ENCODE data around the gene WDR44. TPM values are rescaled to one million over a fixed set of nuclear protein-coding genes. Genes with fewer than 3 reads are reported as not detected.

WDR44 gene
- total RNA-seq, 1 experiment from 2014 or later: 12.4 TPM

DNA sequence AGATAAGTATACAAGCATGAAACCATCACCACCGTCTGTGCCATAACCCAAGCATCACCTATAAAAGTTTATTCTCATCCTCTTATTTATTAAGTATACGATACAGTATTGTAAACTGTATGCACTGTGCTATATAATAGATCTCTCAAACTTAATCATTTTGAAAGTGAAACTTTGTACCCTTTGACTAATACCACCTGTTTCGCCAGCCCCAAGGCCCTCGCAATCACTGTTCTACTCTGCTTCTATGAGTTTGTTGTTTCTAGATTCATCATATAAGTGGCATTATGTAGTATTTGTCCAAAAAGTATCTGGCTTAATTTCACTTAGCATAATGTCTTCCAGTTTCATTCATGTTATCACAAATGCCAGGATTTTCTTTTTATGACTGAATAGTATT lies 77.7 kb downstream of the WDR44 start:
- Histone ChIP-seq H3K9me3 (ENCODE audit: low read depth, low read length, poor library complexity, severe bottlenecking) (no peaks in the 10 kb centered on the region), H3K4me3 (ENCODE audit: low read depth, low read length, poor library complexity, severe bottlenecking) (no peak overlapping the region), H3K27me3 (replicated peaks; ENCODE audit: insufficient read depth, low read depth, low read length, poor library complexity) (no peaks in the 10 kb centered on the region), H3K4me1 (ENCODE audit: insufficient read depth, low read length, poor library complexity, severe bottlenecking) (no peaks in the 10 kb centered on the region), H3K27ac (ENCODE audit: low read depth, low read length, poor library complexity, severe bottlenecking) (no peak overlapping the region), H3K36me3 (ENCODE audit: insufficient read depth, low read length, poor library complexity, severe bottlenecking) (no peaks in the 10 kb centered on the region)
- no TSS peak for BruUV-seq (replicated peaks)
- intact Hi-C loops (cut with micrococcal nuclease; ENCODE audit: unreplicated experiment): no loop called here
- DNase-seq (ENCODE audit: low spot score): no peak
- TF ChIP-seq, protein P1, sequence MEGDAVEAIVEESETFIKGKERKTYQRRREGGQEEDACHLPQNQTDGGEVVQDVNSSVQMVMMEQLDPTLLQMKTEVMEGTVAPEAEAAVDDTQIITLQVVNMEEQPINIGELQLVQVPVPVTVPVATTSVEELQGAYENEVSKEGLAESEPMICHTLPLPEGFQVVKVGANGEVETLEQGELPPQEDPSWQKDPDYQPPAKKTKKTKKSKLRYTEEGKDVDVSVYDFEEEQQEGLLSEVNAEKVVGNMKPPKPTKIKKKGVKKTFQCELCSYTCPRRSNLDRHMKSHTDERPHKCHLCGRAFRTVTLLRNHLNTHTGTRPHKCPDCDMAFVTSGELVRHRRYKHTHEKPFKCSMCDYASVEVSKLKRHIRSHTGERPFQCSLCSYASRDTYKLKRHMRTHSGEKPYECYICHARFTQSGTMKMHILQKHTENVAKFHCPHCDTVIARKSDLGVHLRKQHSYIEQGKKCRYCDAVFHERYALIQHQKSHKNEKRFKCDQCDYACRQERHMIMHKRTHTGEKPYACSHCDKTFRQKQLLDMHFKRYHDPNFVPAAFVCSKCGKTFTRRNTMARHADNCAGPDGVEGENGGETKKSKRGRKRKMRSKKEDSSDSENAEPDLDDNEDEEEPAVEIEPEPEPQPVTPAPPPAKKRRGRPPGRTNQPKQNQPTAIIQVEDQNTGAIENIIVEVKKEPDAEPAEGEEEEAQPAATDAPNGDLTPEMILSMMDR (conservative IDR thresholded peaks at IDR 0.05; ENCODE audit: low read depth, low read length): no peak
- no peak for TF ChIP-seq EZH2 (IDR thresholded peaks at IDR 0.05; ENCODE audit: borderline replicate concordance, low read depth, low read length, poor library complexity, severe bottlenecking)
- CTCF ChIA-PET: no interaction called here
- POLR2A ChIA-PET (ENCODE audit: low non-redundant PET): no interaction called here

DNA sequence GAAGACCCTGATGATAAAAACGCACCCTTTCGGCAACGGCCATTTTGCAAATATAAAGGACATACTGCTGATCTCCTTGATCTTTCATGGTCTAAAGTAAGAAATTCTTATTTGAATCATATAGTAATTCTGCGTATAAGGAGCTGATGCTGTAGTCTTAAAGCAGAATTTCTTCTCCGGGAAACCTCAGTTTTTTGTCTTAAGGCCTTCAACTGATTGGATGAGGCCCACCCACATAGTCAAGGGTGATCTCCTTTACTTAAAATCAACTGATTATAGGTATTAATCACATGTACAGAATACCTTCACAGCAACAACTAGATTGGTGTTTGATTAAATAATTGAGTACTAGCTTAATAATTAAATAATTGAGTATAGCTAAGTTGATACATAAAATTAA lies 86.9 kb downstream of the WDR44 start:
- H3K4me3 ChIP-seq (ENCODE audit: low read depth, low read length, poor library complexity, severe bottlenecking): no peak overlapping the region
- no peaks in the 10 kb centered on the region for H3K9me3 ChIP-seq (ENCODE audit: low read depth, low read length, poor library complexity, severe bottlenecking)
- H3K4me1 ChIP-seq (ENCODE audit: insufficient read depth, low read length, poor library complexity, severe bottlenecking): no peaks in the 10 kb centered on the region
- TF ChIP-seq, protein P1 (conservative IDR thresholded peaks at IDR 0.05; ENCODE audit: low read depth, low read length): no peak
- no peak for TF ChIP-seq EZH2 (IDR thresholded peaks at IDR 0.05; ENCODE audit: borderline replicate concordance, low read depth, low read length, poor library complexity, severe bottlenecking)
- H3K27me3 ChIP-seq (replicated peaks; ENCODE audit: insufficient read depth, low read depth, low read length, poor library complexity): no peaks in the 10 kb centered on the region
- no peak for DNase-seq (ENCODE audit: low spot score)
- no TSS peak for BruUV-seq (replicated peaks)
- CTCF ChIA-PET: no interaction called here
- H3K27ac ChIP-seq (ENCODE audit: low read depth, low read length, poor library complexity, severe bottlenecking): no peak overlapping the region
- H3K36me3 ChIP-seq (ENCODE audit: insufficient read depth, low read length, poor library complexity, severe bottlenecking): no peaks in the 10 kb centered on the region
- intact Hi-C loops (cut with micrococcal nuclease; ENCODE audit: unreplicated experiment): no loop called here
- POLR2A ChIA-PET (ENCODE audit: low non-redundant PET): no interaction called here

DNA sequence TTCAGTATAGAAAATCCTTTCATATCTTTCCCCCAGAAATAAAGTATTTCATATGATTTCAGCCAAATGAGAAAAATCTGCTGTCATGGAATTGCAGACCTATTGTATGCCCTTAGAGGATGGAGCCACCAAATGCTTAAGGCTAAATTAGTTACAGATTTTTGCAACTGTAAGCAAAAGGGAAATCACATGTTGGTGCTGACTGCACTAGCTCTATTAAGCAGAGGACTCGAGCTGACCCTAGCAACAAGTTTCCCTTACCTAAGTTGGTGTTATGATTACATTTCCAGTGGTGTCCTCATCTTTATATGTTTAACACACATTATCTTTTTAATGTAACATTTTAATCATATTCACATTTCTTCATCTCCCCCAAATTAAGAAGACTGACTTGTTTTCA lies 91.4 kb downstream of the WDR44 start:
- Histone ChIP-seq H3K27ac (ENCODE audit: low read depth, low read length, poor library complexity, severe bottlenecking) (no peak overlapping the region), H3K36me3 (ENCODE audit: insufficient read depth, low read length, poor library complexity, severe bottlenecking) (no peaks in the 10 kb centered on the region), H3K4me3 (ENCODE audit: low read depth, low read length, poor library complexity, severe bottlenecking) (no peak overlapping the region), H3K4me1 (ENCODE audit: insufficient read depth, low read length, poor library complexity, severe bottlenecking) (no peaks in the 10 kb centered on the region), H3K9me3 (ENCODE audit: low read depth, low read length, poor library complexity, severe bottlenecking) (no peaks in the 10 kb centered on the region), H3K27me3 (replicated peaks; ENCODE audit: insufficient read depth, low read depth, low read length, poor library complexity) (no peaks in the 10 kb centered on the region)
- no peak for TF ChIP-seq EZH2 (IDR thresholded peaks at IDR 0.05; ENCODE audit: borderline replicate concordance, low read depth, low read length, poor library complexity, severe bottlenecking)
- TF ChIP-seq, protein P1 (conservative IDR thresholded peaks at IDR 0.05; ENCODE audit: low read depth, low read length): no peak
- CTCF ChIA-PET: no interaction called here
- no TSS peak for BruUV-seq (replicated peaks)
- DNase-seq (ENCODE audit: low spot score): no peak
- intact Hi-C loops (cut with micrococcal nuclease; ENCODE audit: unreplicated experiment): no loop called here
- POLR2A ChIA-PET (ENCODE audit: low non-redundant PET): no interaction called here
